Left lung (tissue), 14 donors: ENCODE measurements around the gene BRIX1. TPM values are rescaled to one million over a fixed set of nuclear protein-coding genes. Genes with fewer than 3 reads are reported as not detected.

Source experiments
- ATAC-seq: fragments of 200-7000 bp; cut with Tn5 transposase; one replicate; pipeline ENCODE4 v1.9.1; 2020; ENCODE audit warnings: moderate library complexity
- DNase-seq, 4 donors: peaks; one replicate each; pipeline ENCODE4 v3.0.0-alpha.2; 2013 to 2020
- H3K27ac ChIP-seq, 2 donors: fragments of 200-600 bp; sonication (generic) in 1 of 2; one replicate each; pipeline versions ENCODE4 v1.5.0 to v1.8.0; 2020 to 2021
- H3K27me3 ChIP-seq, 2 donors: fragments of 200-600 bp; sonication (generic) in 1 of 2; one replicate each; pipeline versions ENCODE4 v1.5.0 to v1.8.0; 2020 to 2021
- H3K36me3 ChIP-seq, 2 donors: fragments of 200-600 bp; sonication (generic) in 1 of 2; one replicate each; pipeline versions ENCODE4 v1.5.0 to v1.8.0; 2020 to 2021
- H3K4me1 ChIP-seq, 2 donors: fragments of 200-600 bp; one replicate each; pipeline ENCODE4 v1.8.0; 2021
- H3K4me3 ChIP-seq, 2 donors: fragments of 200-600 bp; sonication (generic) in 1 of 2; one replicate each; pipeline versions ENCODE4 v1.5.0 to v1.8.0; 2020 to 2021; ENCODE audit warnings: mild to moderate bottlenecking in 1 of 2
- H3K9me3 ChIP-seq, 2 donors: fragments of 200-600 bp; sonication (generic) in 1 of 2; one replicate each; pipeline versions ENCODE4 v1.5.0 to v1.8.0; 2020 to 2021
- CTCF ChIP-seq, 2 donors: fragments of 200-600 bp; sonication (generic) in 1 of 2; IDR thresholded peaks; one replicate each; pipeline versions ENCODE4 v1.5.0 to v1.8.0; 2021; ENCODE audit warnings: antibody characterized with exemption in 2 of 2
- intact Hi-C, 2 donors: fragments of 100-400 bp; cut with DNase I; formaldehyde crosslinking; loops; one replicate each; pipeline versions ENCODE4 v1.11.2 to v1.14.2; 2022
- long read RNA-seq, 12 donors: library from polyadenylated mRNA in 2 of 12; unstranded in 2 of 12; transcript quantifications; one replicate each; pipeline ENCODE4 v2.0.0 and lab custom pipeline, GENCODE V29; 2019 to 2026
- polyA plus RNA-seq, 6 donors: library from polyadenylated mRNA; unstranded; fragments of 120-200 nt; gene quantifications; one replicate each; pipeline ENCODE4 v1.2.1, GENCODE V29; 2013; ENCODE audit not compliant: insufficient read length in 6 of 6
- total RNA-seq, 2 donors: library from RNA; stranded (reverse); fragmentation: NEBNext Ultra II Directional; extraction: Animal tissue kit (Norgen Biotek cat#: 25700); gene quantifications; one replicate each; pipeline ENCODE4 v1.2.1, GENCODE V29; 2021
- donor health status: DM: no; HTN: yes; CAD: no.
- donor health status: DM: no; HTN: no; CAD: no.

The BRIX1 gene
- total RNA-seq (10 to 100 TPM; 15.8 to 29.1 TPM), polyA plus RNA-seq (10 to 100 TPM; 44.8 to 49.3 (median 46.0) TPM)
- long read RNA-seq, donor 1, transcript BRIX1-201 (10 exons, 1,926 nt): major isoform, 21 of 31 reads
- long read RNA-seq, donor 1, partial matches to known transcripts: 7 of 31 reads
- long read RNA-seq, donor 1, other reads (novel, unspliced or antisense): 0 of 31 reads
- long read RNA-seq, donor 2, transcript BRIX1-201 (10 exons, 1,926 nt): major isoform, 19 of 34 reads
- long read RNA-seq, donor 2, partial matches to known transcripts: 15 of 34 reads
- long read RNA-seq, donor 2, other reads (novel, unspliced or antisense): 0 of 34 reads
- long read RNA-seq, donor 3, transcript BRIX1-201 (10 exons, 1,926 nt): major isoform, 14 of 15 reads
- long read RNA-seq, donor 3, partial matches to known transcripts: 0 of 15 reads
- long read RNA-seq, donor 3, other reads (novel, unspliced or antisense): 0 of 15 reads
- long read RNA-seq, donor 4, transcript BRIX1-201 (10 exons, 1,926 nt): major isoform, 12 of 12 reads
- long read RNA-seq, donor 4, partial matches to known transcripts: 0 of 12 reads
- long read RNA-seq, donor 4, other reads (novel, unspliced or antisense): 0 of 12 reads
- long read RNA-seq, donor 5, transcript BRIX1-201 (10 exons, 1,926 nt): major isoform, 14 of 24 reads
- long read RNA-seq, donor 5, partial matches to known transcripts: 8 of 24 reads
- long read RNA-seq, donor 5, other reads (novel, unspliced or antisense): 0 of 24 reads
- long read RNA-seq, donor 6, transcript BRIX1-201 (10 exons, 1,926 nt): major isoform, 24 of 67 reads
- long read RNA-seq, donor 6, partial matches to known transcripts: 16 of 67 reads
- long read RNA-seq, donor 6, other reads (novel, unspliced or antisense): 27 of 67 reads
- long read RNA-seq, donor 7, transcript BRIX1-201 (10 exons, 1,926 nt): major isoform, 14 of 14 reads
- long read RNA-seq, donor 7, partial matches to known transcripts: 0 of 14 reads
- long read RNA-seq, donor 7, other reads (novel, unspliced or antisense): 0 of 14 reads
- long read RNA-seq, donor 8, transcript BRIX1-201 (10 exons, 1,926 nt): major isoform, 16 of 37 reads
- long read RNA-seq, donor 8, partial matches to known transcripts: 20 of 37 reads
- long read RNA-seq, donor 8, other reads (novel, unspliced or antisense): 0 of 37 reads
- long read RNA-seq, donor 9: 0 reads
- long read RNA-seq, donor 10, transcript BRIX1-201 (10 exons, 1,926 nt): major isoform, 12 of 12 reads
- long read RNA-seq, donor 10, partial matches to known transcripts: 0 of 12 reads
- long read RNA-seq, donor 10, other reads (novel, unspliced or antisense): 0 of 12 reads
- long read RNA-seq, donor 11, transcript BRIX1-201 (10 exons, 1,926 nt): major isoform, 20 of 20 reads
- long read RNA-seq, donor 11, partial matches to known transcripts: 0 of 20 reads
- long read RNA-seq, donor 11, other reads (novel, unspliced or antisense): 0 of 20 reads
- long read RNA-seq, donor 12, transcript BRIX1-201 (10 exons, 1,926 nt): major isoform, 21 of 22 reads
- long read RNA-seq, donor 12, partial matches to known transcripts: 0 of 22 reads
- long read RNA-seq, donor 12, other reads (novel, unspliced or antisense): 0 of 22 reads

GRCh38 chr5:34915139-34915855, at the start of gene BRIX1, which contains the start of gene RAD1:
Gene BRIX1, plus strand, starts transcription at chr5:34915711. Its CDS starts 28 bp downstream, at chr5:34915739.
Gene RAD1, minus strand, starts transcription at chr5:34915504. Its CDS starts 612 bp downstream, at chr5:34914892.
- Histone ChIP-seq H3K27ac (peak within 1 kb of the TSS; percentile 89 to 94), H3K4me1 (peaks cover 0 to 47% of the 10 kb centered on the region in 2 donors), H3K36me3 (peaks cover 0 to 34% of the 10 kb centered on the region in 2 donors), H3K27me3 (no peaks in the 10 kb centered on the region), H3K9me3 (no peaks in the 10 kb centered on the region), H3K4me3 (peak within 1 kb of the TSS; percentile 94 to 97)
- intact Hi-C loops: no loop called here
- DNase-seq: peak; percentile 94 to 100 (median 98)
- TF ChIP-seq CTCF (IDR thresholded peaks at IDR 0.05): no peak
- peak; percentile 100 for ATAC-seq

GRCh38 chr5:34866989-34867471, 48.5 kb upstream of the BRIX1 start:
- Histone ChIP-seq H3K27me3 (no peaks in the 10 kb centered on the region), H3K4me1 (no peaks in the 10 kb centered on the region), H3K4me3 (no peak overlapping the region), H3K27ac (no peak overlapping the region), H3K9me3 (no peaks in the 10 kb centered on the region), H3K36me3 (no peaks in the 10 kb centered on the region)
- DNase-seq (no peak), ATAC-seq (no peak)
- intact Hi-C loops: no loop called here
- no peak for TF ChIP-seq CTCF (IDR thresholded peaks at IDR 0.05)

- Histone ChIP-seq H3K27ac (no peak overlapping the region), H3K4me3 (no peak overlapping the region), H3K36me3 (no peaks in the 10 kb centered on the region), H3K9me3 (no peaks in the 10 kb centered on the region), H3K27me3 (no peaks in the 10 kb centered on the region), H3K4me1 (no peaks in the 10 kb centered on the region)
- intact Hi-C loops: no loop called here
- no peak for ATAC-seq
- DNase-seq: no peak
- no peak for TF ChIP-seq CTCF (IDR thresholded peaks at IDR 0.05)
Measured at GRCh38 chr5:34867660-34868059, 47.9 kb upstream of the BRIX1 start.

- Histone ChIP-seq H3K27me3 (no peaks in the 10 kb centered on the region), H3K36me3 (no peaks in the 10 kb centered on the region), H3K4me1 (no peaks in the 10 kb centered on the region), H3K9me3 (no peaks in the 10 kb centered on the region), H3K4me3 (no peak overlapping the region), H3K27ac (no peak overlapping the region)
- DNase-seq (no peak), ATAC-seq (no peak)
- TF ChIP-seq CTCF (IDR thresholded peaks at IDR 0.05): no peak
- intact Hi-C loops: no loop called here
Measured at GRCh38 chr5:34868791-34869190, 46.7 kb upstream of the BRIX1 start.
